Fibroblast of villous mesenchyme (primary cell): Measurements from ENCODE around the gene AP1G1. TPM values are rescaled to one million over a fixed set of nuclear protein-coding genes. Genes with fewer than 3 reads are reported as not detected.
"Not testable (repeated sequence)": the region's sequence is repeated elsewhere in the genome, so short reads cannot be mapped to it uniquely, and the experiment has no call there.

Source experiments
- DNase-seq: peaks from one replicate; pipeline ENCODE4 v3.0.0-alpha.2; 2010; ENCODE audit warnings: low read depth
- H3K4me3 ChIP-seq: 2 replicates; pipeline ENCODE4 v1.5.1; 2011; ENCODE audit warnings: low read depth, mild to moderate bottlenecking, low read length
- CTCF ChIP-seq: IDR thresholded peaks from 2 replicates; pipeline ENCODE4 v1.5.1; 2012; ENCODE audit warnings: low read depth, mild to moderate bottlenecking, low read length; ENCODE audit not compliant: insufficient read depth
- total RNA-seq: library from RNA; depleted of rRNA; stranded (reverse); fragments of >200 nt; gene quantifications from 2 replicates; pipeline ENCODE4 v1.2.3, GENCODE V29; 2012

The AP1G1 gene
- total RNA-seq, 1 donor = 117 TPM

DNA sequence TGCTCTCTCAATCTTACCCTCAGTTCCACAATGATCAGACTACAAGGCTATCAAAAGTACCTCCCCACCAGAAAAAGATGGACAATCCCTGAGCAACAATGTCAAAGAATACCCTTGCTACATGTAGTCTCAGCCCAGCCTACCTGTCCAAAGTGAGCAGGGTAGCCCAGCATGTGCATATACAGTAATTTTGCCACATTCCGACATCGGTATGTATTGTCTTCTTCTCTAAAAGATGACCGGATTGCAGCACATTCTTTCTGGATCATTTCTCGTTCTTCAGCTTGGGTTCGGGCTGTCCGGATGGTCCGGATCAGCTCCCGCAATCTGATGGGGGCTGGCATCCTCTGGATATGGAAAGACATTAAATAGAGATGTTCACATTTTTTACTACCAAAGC, 19.5 kb downstream of the AP1G1 start:
- H3K4me3 ChIP-seq = no peak overlapping the region
- TF ChIP-seq CTCF = no peak
- no peak for DNase-seq

GRCh38 chr16:71788578-71788977, 20.1 kb downstream of the AP1G1 start:
- no peak for DNase-seq
- TF ChIP-seq CTCF = no peak

GRCh38 chr16:71785143-71785542, 23.5 kb downstream of the AP1G1 start:
- H3K4me3 ChIP-seq, DNase-seq: not testable (repeated sequence)

More at GRCh38 chr16:71788578-71788977, 20.1 kb downstream of the AP1G1 start:
- H3K4me3 ChIP-seq = no peak overlapping the region

GRCh38 chr16:71784093-71784492, 24.5 kb downstream of the AP1G1 start:
- TF ChIP-seq CTCF = no peak
- no peak for DNase-seq
- no peak overlapping the region for H3K4me3 ChIP-seq

DNA sequence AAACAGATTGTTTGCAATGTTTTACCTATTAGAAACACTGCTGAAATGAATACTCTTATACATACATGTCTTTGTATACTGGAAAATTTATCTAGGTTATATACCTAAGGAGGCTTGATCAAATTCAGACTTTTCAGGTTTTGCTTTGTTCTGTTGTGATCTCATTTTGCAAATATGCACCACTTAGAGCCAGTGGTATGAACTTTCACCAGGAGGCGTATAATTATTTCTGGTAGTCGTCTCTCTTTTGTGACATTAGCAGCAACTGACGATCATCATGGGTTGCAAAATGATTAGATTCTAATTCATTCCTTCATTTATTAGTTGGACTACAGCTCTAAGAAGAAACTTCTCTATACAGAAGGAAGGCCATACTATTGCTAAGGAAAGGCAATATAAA, 26.9 kb downstream of the AP1G1 start:
- TF ChIP-seq CTCF = no peak
- DNase-seq = peak; percentile 13
- no peak overlapping the region for H3K4me3 ChIP-seq

- TF ChIP-seq CTCF = no peak
- no peak for DNase-seq
- H3K4me3 ChIP-seq = no peak overlapping the region
Observed at GRCh38 chr16:71780521-71781089, 28.0 kb downstream of the AP1G1 start.

- no peak overlapping the region for H3K4me3 ChIP-seq
- DNase-seq = no peak
- no peak for TF ChIP-seq CTCF
Observed at GRCh38 chr16:71778780-71779179, 29.9 kb downstream of the AP1G1 start.
